ENCODE measurements around the gene ZNRF3.
"Not testable (repeated sequence)": the region's sequence is repeated elsewhere in the genome, so short reads cannot be mapped to it uniquely, and the experiment has no call there.

Gene ZNRF3

GRCh38 chr22:28899199-28899853, 16.0 kb downstream of the ZNRF3 start:
- H3K9me3 ChIP-seq (ENCODE audit: control insufficient read depth, low read depth, low read length): no peaks in the 10 kb centered on the region
- H3K9ac ChIP-seq (ENCODE audit: low read length): no peak overlapping the region

GRCh38 chr22:28900379-28900925, 17.1 kb downstream of the ZNRF3 start:
- no peaks in the 10 kb centered on the region for H3K27me3 ChIP-seq (ENCODE audit: control insufficient read depth, insufficient read depth, low read length)
- H3K27ac ChIP-seq (ENCODE audit: low read length): no peak overlapping the region
- H3K4me3 ChIP-seq (ENCODE audit: low read length): no peak overlapping the region
- H3K9ac ChIP-seq (ENCODE audit: low read length): no peak overlapping the region
- H3K9me3 ChIP-seq (ENCODE audit: control insufficient read depth, low read depth, low read length): no peaks in the 10 kb centered on the region
- H3K4me1 ChIP-seq (ENCODE audit: control insufficient read depth, low read depth, low read length): peaks cover 34% of the 10 kb centered on the region
- no peaks in the 10 kb centered on the region for H3K36me3 ChIP-seq (ENCODE audit: control insufficient read depth, low read depth, low read length)

More at GRCh38 chr22:28899199-28899853, 16.0 kb downstream of the ZNRF3 start:
- Histone ChIP-seq H3K27ac (ENCODE audit: low read length) (no peak overlapping the region), H3K4me3 (ENCODE audit: low read length) (no peak overlapping the region), H3K36me3 (ENCODE audit: control insufficient read depth, low read depth, low read length) (no peaks in the 10 kb centered on the region), H3K27me3 (ENCODE audit: control insufficient read depth, insufficient read depth, low read length) (no peaks in the 10 kb centered on the region), H3K4me1 (ENCODE audit: control insufficient read depth, low read depth, low read length) (peaks cover 38% of the 10 kb centered on the region)

GRCh38 chr22:28902490-28902889, 19.1 kb downstream of the ZNRF3 start:
- Histone ChIP-seq H3K27me3 (ENCODE audit: control insufficient read depth, insufficient read depth, low read length) (no peaks in the 10 kb centered on the region), H3K9me3 (ENCODE audit: control insufficient read depth, low read depth, low read length) (no peaks in the 10 kb centered on the region), H3K27ac (ENCODE audit: low read length) (no peak overlapping the region), H3K4me3 (ENCODE audit: low read length) (no peak overlapping the region), H3K36me3 (ENCODE audit: control insufficient read depth, low read depth, low read length) (no peaks in the 10 kb centered on the region), H3K9ac (ENCODE audit: low read length) (no peak overlapping the region), H3K4me1 (ENCODE audit: control insufficient read depth, low read depth, low read length) (peaks cover 25% of the 10 kb centered on the region)

GRCh38 chr22:28903080-28903479, 19.7 kb downstream of the ZNRF3 start:
- no peaks in the 10 kb centered on the region for H3K9me3 ChIP-seq (ENCODE audit: control insufficient read depth, low read depth, low read length)
- H3K4me1 ChIP-seq (ENCODE audit: control insufficient read depth, low read depth, low read length): peaks cover 24% of the 10 kb centered on the region
- H3K36me3 ChIP-seq (ENCODE audit: control insufficient read depth, low read depth, low read length): no peaks in the 10 kb centered on the region
- no peak overlapping the region for H3K27ac ChIP-seq (ENCODE audit: low read length)
- H3K4me3 ChIP-seq (ENCODE audit: low read length): no peak overlapping the region
- no peak overlapping the region for H3K9ac ChIP-seq (ENCODE audit: low read length)
- no peaks in the 10 kb centered on the region for H3K27me3 ChIP-seq (ENCODE audit: control insufficient read depth, insufficient read depth, low read length)

GRCh38 chr22:28903729-28904128, 20.4 kb downstream of the ZNRF3 start:
- Histone ChIP-seq H3K9me3 (ENCODE audit: control insufficient read depth, low read depth, low read length) (no peaks in the 10 kb centered on the region), H3K27ac (ENCODE audit: low read length) (no peak overlapping the region), H3K36me3 (ENCODE audit: control insufficient read depth, low read depth, low read length) (no peaks in the 10 kb centered on the region), H3K27me3 (ENCODE audit: control insufficient read depth, insufficient read depth, low read length) (no peaks in the 10 kb centered on the region), H3K4me3 (ENCODE audit: low read length) (no peak overlapping the region), H3K4me1 (ENCODE audit: control insufficient read depth, low read depth, low read length) (peaks cover 24% of the 10 kb centered on the region), H3K9ac (ENCODE audit: low read length) (no peak overlapping the region)

GRCh38 chr22:28904211-28904896, 21.0 kb downstream of the ZNRF3 start:
- no peaks in the 10 kb centered on the region for H3K36me3 ChIP-seq (ENCODE audit: control insufficient read depth, low read depth, low read length)
- peaks cover 24% of the 10 kb centered on the region for H3K4me1 ChIP-seq (ENCODE audit: control insufficient read depth, low read depth, low read length)
- no peak overlapping the region for H3K9ac ChIP-seq (ENCODE audit: low read length)
- no peak overlapping the region for H3K4me3 ChIP-seq (ENCODE audit: low read length)
- H3K9me3 ChIP-seq (ENCODE audit: control insufficient read depth, low read depth, low read length): no peaks in the 10 kb centered on the region
- no peak overlapping the region for H3K27ac ChIP-seq (ENCODE audit: low read length)
- no peaks in the 10 kb centered on the region for H3K27me3 ChIP-seq (ENCODE audit: control insufficient read depth, insufficient read depth, low read length)

GRCh38 chr22:28905256-28905832, 22.0 kb downstream of the ZNRF3 start:
- Histone ChIP-seq H3K9me3 (ENCODE audit: control insufficient read depth, low read depth, low read length) (no peaks in the 10 kb centered on the region), H3K27me3 (ENCODE audit: control insufficient read depth, insufficient read depth, low read length) (no peaks in the 10 kb centered on the region), H3K27ac (ENCODE audit: low read length) (no peak overlapping the region), H3K4me1 (ENCODE audit: control insufficient read depth, low read depth, low read length) (peaks cover 18% of the 10 kb centered on the region), H3K4me3 (ENCODE audit: low read length) (no peak overlapping the region), H3K36me3 (ENCODE audit: control insufficient read depth, low read depth, low read length) (no peaks in the 10 kb centered on the region), H3K9ac (ENCODE audit: low read length) (no peak overlapping the region)

- no peaks in the 10 kb centered on the region for H3K9me3 ChIP-seq (ENCODE audit: control insufficient read depth, low read depth, low read length)
- no peak overlapping the region for H3K27ac ChIP-seq (ENCODE audit: low read length)
- no peak overlapping the region for H3K4me3 ChIP-seq (ENCODE audit: low read length)
- peaks cover 16% of the 10 kb centered on the region for H3K4me1 ChIP-seq (ENCODE audit: control insufficient read depth, low read depth, low read length)
- H3K27me3 ChIP-seq (ENCODE audit: control insufficient read depth, insufficient read depth, low read length): no peaks in the 10 kb centered on the region
- no peak overlapping the region for H3K9ac ChIP-seq (ENCODE audit: low read length)
- no peaks in the 10 kb centered on the region for H3K36me3 ChIP-seq (ENCODE audit: control insufficient read depth, low read depth, low read length)
Observed at GRCh38 chr22:28906312-28906711, 22.9 kb downstream of the ZNRF3 start.

- Histone ChIP-seq H3K9me3 (ENCODE audit: control insufficient read depth, low read depth, low read length) (no peaks in the 10 kb centered on the region), H3K4me3 (ENCODE audit: low read length) (no peak overlapping the region), H3K4me1 (ENCODE audit: control insufficient read depth, low read depth, low read length) (peaks cover 20% of the 10 kb centered on the region), H3K9ac (ENCODE audit: low read length) (no peak overlapping the region), H3K27ac (ENCODE audit: low read length) (no peak overlapping the region), H3K36me3 (ENCODE audit: control insufficient read depth, low read depth, low read length) (no peaks in the 10 kb centered on the region), H3K27me3 (ENCODE audit: control insufficient read depth, insufficient read depth, low read length) (no peaks in the 10 kb centered on the region)
Observed at GRCh38 chr22:28907311-28908008, 24.1 kb downstream of the ZNRF3 start.

- not testable (repeated sequence) for H3K4me3 ChIP-seq (ENCODE audit: low read length); H3K9ac ChIP-seq (ENCODE audit: low read length); H3K9me3 ChIP-seq (ENCODE audit: control insufficient read depth, low read depth, low read length); H3K4me1 ChIP-seq (ENCODE audit: control insufficient read depth, low read depth, low read length); H3K36me3 ChIP-seq (ENCODE audit: control insufficient read depth, low read depth, low read length); H3K27me3 ChIP-seq (ENCODE audit: control insufficient read depth, insufficient read depth, low read length); H3K27ac ChIP-seq (ENCODE audit: low read length)
Observed at GRCh38 chr22:28908810-28909209, 25.4 kb downstream of the ZNRF3 start.

- Histone ChIP-seq H3K9ac (ENCODE audit: low read length) (no peak overlapping the region), H3K27me3 (ENCODE audit: control insufficient read depth, insufficient read depth, low read length) (no peaks in the 10 kb centered on the region), H3K36me3 (ENCODE audit: control insufficient read depth, low read depth, low read length) (no peaks in the 10 kb centered on the region), H3K4me1 (ENCODE audit: control insufficient read depth, low read depth, low read length) (peaks cover 7% of the 10 kb centered on the region), H3K27ac (ENCODE audit: low read length) (no peak overlapping the region), H3K9me3 (ENCODE audit: control insufficient read depth, low read depth, low read length) (no peaks in the 10 kb centered on the region), H3K4me3 (ENCODE audit: low read length) (no peak overlapping the region)
Observed at GRCh38 chr22:28909375-28909774, 26.0 kb downstream of the ZNRF3 start.

All from iPS-18a (cell line).